Activated naive CD4-positive, alpha-beta T cell treated with anti-CD3 and anti-CD28 coated beads, Interleukin-2, amount 50 U/mL, for 24 hours (primary cell): ENCODE data around the gene FAM149B1.

ENCODE experiments used
- H3K27ac Mint-ChIP-seq: one replicate; pipeline ENCODE4 v1.8.0; 2021; ENCODE audit warnings: mild to moderate bottlenecking, mixed read lengths
- H3K27me3 Mint-ChIP-seq: one replicate; pipeline ENCODE4 v1.8.0; 2021; ENCODE audit warnings: mixed read lengths
- H3K36me3 Mint-ChIP-seq: one replicate; pipeline ENCODE4 v1.8.0; 2021; ENCODE audit warnings: mixed read lengths
- H3K4me1 Mint-ChIP-seq: one replicate; pipeline ENCODE4 v1.8.0; 2021; ENCODE audit warnings: mixed read lengths
- H3K4me3 Mint-ChIP-seq: one replicate; pipeline ENCODE4 v1.8.0; 2021; ENCODE audit warnings: mild to moderate bottlenecking, mixed read lengths
- H3K9me3 Mint-ChIP-seq: one replicate; pipeline ENCODE4 v1.8.0; 2021; ENCODE audit warnings: mixed read lengths

Gene FAM149B1

DNA sequence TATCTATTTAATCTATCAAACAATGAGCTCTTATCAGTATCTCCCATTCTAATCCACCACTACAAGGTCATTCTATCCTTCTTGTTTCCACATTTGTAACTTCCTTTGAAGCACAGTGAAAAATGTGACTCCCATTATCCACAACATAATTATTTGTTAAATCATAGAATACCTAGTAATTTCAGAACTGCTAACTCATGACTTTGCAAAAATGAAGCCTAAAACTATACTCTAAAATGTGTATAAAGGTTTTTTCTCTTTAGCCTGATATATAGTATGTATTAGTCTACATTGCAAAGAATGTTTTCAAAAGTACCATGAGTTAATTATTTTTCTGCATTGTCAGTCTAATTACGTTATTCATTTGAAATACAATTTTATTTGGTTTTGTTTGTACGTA lies 96.5 kb downstream of the FAM149B1 start:
- Mint-ChIP-seq H3K27ac (no peak overlapping the region), H3K27me3 (no peaks in the 10 kb centered on the region), H3K4me3 (no peak overlapping the region), H3K9me3 (no peaks in the 10 kb centered on the region), H3K36me3 (no peaks in the 10 kb centered on the region), H3K4me1 (no peaks in the 10 kb centered on the region)

DNA sequence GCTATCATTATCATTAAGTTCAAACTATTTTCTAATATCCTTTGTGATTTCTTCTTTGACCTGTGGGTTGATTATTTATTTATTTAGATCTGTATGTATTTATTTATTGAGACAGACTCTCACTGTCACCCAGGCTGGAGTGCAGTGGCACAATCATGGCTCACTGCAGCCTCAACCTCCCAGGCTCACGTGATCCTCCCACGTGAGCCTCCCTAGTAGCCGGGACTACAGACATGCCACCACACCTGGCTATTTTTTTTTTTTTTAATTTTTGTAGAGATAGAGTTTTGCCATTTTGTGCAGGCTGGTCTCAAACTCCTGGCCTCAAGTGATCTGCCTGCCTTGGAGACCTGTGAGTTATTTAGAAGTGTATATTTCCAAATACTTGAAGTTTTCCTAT lies 113.2 kb downstream of the FAM149B1 start:
- Mint-ChIP-seq H3K4me3 (no peak overlapping the region), H3K9me3 (no peaks in the 10 kb centered on the region), H3K27me3 (no peaks in the 10 kb centered on the region), H3K27ac (no peak overlapping the region), H3K36me3 (no peaks in the 10 kb centered on the region), H3K4me1 (no peaks in the 10 kb centered on the region)

- Mint-ChIP-seq H3K9me3 (peaks cover 7% of the 10 kb centered on the region), H3K36me3 (peaks cover 13% of the 10 kb centered on the region), H3K27ac (no peak overlapping the region), H3K4me1 (no peaks in the 10 kb centered on the region), H3K4me3 (no peak overlapping the region), H3K27me3 (no peaks in the 10 kb centered on the region)
Measured at GRCh38 chr10:73287441-73287840, 119.5 kb downstream of the FAM149B1 start.

GRCh38 chr10:73289958-73290357 lies 122.0 kb downstream of the FAM149B1 start:
- H3K9me3 Mint-ChIP-seq = peaks cover 7% of the 10 kb centered on the region
- H3K27me3 Mint-ChIP-seq = no peaks in the 10 kb centered on the region
- peaks cover 14% of the 10 kb centered on the region for H3K36me3 Mint-ChIP-seq
- no peaks in the 10 kb centered on the region for H3K4me1 Mint-ChIP-seq
- no peak overlapping the region for H3K4me3 Mint-ChIP-seq
- no peak overlapping the region for H3K27ac Mint-ChIP-seq

- H3K9me3 Mint-ChIP-seq = peaks cover 7% of the 10 kb centered on the region
- no peak overlapping the region for H3K4me3 Mint-ChIP-seq
- H3K27me3 Mint-ChIP-seq = no peaks in the 10 kb centered on the region
- H3K27ac Mint-ChIP-seq = no peak overlapping the region
- no peaks in the 10 kb centered on the region for H3K4me1 Mint-ChIP-seq
- peaks cover 16% of the 10 kb centered on the region for H3K36me3 Mint-ChIP-seq
Measured at GRCh38 chr10:73293461-73293860, 125.5 kb downstream of the FAM149B1 start.
